Activated gamma-delta T cell treated with anti-CD3 and anti-CD28 coated beads, Interleukin-2, amount 50 U/mL, for 16 hours (primary cell): ENCODE data around the gene UHMK1.
A peak's percentile ranks its signal among the peaks of the same experiment; 100 is the strongest.

ENCODE experiments used
- DNase-seq: peaks from one replicate; pipeline ENCODE4 v3.0.0-alpha.2; 2020; ENCODE audit warnings: low read depth

The UHMK1 gene

DNA sequence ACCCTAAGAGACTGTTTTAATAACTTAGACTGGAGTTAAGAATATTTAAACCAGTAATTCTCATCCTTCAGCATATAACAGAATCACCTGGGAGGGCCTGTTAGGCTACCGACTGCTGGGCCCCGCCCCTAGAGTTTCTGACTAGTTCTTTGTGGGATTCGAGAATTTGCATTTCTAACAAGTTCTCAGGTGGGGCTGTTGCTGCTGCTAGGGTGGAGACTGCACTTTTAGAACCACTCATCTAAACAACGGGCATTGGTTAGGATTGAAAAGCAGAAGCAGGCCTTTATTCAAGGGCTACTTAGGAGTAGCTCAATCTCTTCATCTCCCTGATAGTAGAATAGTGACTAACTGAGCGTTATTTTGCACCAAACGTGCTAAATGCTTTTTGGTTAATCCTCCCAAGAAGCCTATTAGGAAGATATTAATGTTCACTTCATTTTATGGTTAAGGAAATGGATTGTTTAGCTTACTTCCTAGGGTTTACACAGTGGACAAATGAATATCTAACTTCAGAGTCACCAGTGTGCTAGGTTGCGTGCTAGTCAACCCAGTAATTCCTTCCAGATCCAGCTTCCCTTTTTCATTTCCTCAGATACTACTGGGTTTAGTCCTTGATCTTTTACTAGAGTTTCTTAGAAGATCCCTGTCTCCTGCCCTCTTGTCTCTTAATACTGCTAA is 32.8 kb downstream of the UHMK1 start:
- no peak for DNase-seq

DNA sequence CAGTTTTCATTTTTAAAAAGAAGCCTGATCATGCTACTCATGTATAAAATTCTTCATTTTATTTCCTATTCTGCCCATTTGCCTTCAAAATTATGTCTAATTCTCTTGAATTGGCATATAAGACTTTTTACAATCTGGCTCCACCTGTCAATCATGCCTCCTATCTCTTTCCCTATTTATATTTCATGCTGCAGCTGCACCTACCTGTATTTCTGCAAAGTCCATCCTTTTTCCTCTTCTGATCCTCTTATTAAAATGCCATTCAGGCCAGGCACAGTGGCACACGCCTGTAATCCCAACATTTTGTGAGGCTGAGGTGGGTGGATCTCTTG is 33.3 kb downstream of the UHMK1 start:
- DNase-seq = no peak

DNA sequence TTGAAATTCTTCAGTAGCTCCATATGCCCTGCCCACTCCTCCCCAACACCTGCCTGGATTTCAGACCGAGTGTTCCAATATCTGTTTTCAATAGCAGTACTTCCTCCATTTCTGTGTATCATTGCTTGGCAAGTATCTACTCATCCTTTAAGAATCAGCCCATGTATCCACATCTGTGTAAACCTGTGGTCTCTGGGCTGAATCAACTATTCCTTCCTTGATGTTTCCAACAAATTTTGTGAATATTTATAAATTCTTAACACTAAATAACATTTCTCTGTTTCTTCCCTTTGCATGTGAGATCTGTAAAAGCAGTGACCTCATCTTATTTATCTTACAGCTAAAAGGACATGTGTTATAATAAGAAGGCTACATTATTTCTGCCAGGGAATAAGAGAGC is 37.9 kb downstream of the UHMK1 start:
- no peak for DNase-seq

DNA sequence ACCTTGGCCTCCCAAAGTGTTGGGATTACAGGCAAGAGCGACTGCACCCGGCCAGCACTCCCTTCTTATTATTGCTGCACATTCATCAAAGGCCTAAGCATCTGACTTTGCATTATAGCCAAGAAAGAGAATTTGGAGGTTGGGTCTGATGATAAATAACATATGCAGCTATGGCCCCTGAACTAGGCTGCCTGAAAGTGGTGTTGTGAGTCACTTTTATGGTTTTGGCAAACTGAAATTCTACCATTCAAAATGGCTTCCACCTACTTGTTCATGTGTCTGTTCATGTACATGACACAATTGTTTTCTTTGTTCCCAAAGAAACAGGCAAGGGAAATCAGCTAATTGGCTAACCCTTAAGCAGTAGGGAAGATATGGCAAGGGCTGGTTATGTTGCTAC is 38.9 kb downstream of the UHMK1 start:
- DNase-seq = no peak

DNA sequence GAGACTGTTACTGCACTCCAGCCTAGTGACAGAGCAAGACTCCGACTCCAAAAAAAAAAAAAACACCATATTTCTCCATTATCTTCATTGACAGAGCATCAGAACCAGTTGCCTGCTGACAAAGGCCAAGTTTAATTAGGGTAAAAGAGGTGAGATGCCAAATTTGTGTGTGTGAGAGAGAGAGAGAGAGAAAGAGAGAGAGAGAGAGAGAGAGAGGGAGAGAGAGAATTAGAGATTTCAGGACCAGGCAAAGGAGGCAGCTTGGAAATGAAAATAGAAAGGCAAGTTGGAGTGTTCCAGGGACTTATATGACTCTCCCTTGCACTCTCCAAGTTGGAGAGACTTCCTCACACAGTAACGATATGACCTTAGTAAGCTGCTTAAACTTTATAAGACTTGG is 39.6 kb downstream of the UHMK1 start:
- DNase-seq = no peak

DNA sequence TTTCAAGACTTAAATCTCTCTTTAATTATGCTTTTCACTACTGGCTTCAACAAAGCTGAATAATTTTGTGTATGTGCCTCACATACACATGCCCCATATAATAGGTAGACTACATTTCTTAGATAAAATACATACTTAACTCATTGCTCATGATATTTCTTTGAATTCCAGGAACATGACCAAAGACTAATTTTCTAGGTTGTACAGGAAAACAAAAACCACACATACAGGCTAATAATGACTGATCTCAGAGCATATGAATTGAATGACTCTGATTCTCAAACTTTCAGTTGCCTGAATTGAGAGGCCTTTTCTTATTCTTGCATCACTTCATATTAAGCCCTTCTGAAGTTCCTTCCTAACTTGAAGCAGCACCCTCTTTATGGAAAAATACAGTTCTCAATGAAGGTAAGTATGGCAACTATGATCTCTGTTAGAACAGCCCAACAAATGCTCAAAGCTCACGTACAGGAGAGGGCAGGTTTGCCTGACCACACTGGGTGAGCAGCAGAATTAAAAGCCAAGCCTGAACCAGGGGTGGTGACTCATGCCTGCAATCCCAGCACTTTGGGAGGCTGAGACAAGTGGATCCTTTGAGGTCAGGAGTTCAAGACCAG is 41.3 kb downstream of the UHMK1 start:
- DNase-seq = no peak

DNA sequence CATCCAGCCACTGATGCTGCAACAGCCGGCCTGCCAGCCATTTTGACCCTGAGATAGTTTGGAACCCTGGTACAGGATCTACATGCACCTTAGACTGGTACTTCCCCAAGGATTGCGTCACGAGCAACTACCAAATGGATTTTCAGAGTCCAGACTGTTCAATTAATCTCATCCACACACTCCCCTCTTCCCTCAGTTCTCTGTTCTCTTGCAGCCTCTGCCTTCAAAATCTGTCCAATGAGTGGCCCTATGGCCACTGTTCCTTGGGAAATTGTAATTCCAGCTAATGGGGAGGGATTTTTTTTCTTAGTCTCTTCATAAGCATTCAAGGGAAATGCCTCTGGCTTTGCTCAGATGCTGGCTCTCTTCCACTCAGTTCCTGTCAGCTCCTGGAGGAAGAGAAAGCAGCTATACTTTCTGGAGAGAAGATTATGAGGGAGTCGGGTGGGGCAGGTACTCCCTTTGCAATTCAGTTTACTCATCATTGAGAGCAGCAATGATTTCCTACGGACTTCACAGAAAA is 44.1 kb downstream of the UHMK1 start:
- DNase-seq = no peak

DNA sequence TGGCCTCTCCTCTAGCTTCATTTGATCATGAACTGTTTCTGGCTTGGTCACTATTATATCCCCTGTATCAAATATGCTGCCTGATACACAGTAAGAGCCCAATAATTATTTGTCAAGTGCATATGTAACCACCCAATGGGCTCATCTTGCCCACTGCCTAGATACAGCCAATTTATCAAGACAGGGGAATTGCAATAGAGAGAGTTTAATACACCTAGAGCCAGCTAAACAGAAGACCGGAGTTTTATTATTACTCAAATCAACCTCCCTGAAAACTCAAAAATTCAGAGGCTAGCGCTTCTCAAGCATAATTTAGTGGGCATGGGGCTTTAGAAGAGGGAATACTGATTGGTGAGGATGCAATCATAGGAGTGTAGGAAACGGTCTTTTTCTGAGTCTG is 45.6 kb downstream of the UHMK1 start:
- no peak for DNase-seq

DNA sequence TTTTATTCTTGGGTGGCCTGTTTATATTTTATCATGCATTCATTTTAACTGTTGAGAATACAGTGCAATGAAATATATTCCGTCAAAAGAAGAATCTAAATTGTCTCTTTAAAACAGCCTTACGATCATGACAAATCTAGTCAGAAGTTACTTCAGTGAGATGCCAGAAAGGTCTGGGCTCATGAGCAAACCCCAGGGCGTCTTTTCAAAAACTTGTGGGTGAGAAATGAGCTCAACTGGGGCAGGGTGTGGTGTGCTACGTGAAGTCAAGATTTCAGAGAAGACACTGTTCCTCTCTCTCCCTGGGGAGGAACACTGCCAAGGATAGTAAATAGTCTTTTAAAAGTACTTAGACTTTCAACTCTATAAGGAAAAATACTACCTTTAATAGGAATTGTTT is 50.6 kb downstream of the UHMK1 start:
- no peak for DNase-seq

DNA sequence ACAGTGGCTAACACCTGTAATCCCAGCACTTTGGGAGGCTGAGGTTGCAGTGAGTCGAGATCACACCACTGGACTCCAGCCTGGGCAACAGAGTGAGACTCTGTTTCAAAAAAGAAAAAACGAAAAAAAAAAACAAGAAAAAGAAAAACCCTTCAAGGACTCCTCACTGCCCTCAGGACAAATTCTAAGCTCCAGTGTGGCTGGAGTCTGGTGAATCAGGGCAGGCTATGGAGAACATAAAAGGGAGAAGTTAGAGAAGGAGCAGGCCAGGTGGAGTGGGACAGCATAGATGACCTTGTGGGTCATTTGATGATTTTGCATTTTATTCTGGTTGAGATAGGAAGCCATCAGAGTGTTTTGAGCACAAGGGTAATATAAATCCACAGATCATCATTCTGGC is 51.4 kb downstream of the UHMK1 start:
- no peak for DNase-seq

DNA sequence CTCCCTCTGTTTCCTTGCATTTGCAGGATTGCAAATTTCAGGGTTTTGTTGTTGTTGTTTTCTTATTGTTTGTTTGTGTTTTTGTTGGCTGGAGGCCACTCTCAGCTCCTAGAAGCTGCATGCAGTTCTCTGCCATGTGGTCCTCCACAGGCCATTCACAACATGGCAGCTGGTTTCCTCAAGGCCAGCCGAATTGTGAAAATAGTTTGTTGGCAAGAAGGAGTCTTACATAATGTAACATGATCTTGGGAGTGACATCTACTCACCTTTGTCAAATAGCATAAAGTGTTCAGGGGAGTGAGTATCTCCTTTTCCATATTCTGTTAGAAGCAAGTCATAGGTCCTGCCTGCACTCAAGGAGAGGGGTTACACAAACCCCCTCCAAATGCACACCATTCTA is 53.3 kb downstream of the UHMK1 start:
- no peak for DNase-seq

DNA sequence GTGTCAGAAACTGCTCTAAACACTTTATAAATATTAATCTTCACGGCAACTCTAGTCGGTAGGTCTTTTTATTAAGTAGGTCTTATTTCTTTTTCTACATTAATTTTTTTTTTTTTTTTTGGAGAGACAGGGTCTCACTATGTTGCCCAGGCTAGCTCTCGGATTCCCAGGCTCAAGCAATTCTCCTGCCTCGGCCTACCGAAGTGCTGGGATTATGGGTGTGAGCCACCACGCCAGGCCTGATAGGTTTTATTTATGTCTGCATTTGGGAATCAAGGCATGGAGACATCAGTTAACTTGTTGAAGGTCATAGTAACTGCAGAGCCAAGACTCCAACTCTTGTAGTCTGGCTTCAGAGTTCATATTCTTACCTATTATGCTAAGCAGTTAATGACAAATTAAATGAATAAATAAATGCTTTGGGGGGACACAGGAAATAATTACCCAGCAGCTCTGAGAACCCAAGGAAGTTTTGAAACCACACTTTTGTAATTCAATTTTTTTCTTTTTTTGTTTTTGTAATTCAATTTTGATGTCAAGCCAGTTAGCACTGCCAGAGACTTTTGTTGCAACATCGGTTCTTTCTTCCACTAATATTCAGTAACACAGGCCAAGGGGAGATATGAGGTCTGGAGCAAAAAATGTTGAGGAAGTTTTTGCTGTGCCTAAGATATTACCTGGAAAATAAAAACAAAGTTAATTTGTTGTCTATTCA is 54.5 kb downstream of the UHMK1 start:
- no peak for DNase-seq

DNA sequence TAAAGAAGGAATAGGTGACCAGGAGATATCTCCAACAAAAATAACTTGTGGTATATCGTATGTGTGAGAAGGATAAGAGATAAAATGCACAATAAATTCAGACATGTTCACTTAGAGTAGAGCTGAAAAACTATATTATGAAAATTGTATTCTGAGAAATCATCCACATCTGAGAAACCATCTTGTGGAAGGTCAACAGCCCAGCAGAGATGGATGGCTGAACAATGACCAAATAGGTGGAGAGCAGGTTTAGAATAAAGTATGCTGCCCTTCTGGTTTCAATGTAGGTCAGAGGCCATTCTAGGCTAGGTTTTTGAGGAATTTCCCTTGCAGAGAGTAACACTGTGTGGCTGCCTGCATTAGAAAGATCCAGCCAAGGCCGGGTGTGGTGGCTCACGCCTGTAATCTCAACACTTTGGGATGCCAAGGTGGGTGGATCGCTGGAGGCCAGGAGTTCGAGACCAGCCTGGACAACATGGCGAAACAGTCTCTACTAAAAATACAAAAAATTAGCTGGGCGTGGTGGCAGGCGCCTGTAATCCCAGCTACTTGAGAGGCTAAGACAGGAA is 55.1 kb downstream of the UHMK1 start:
- no peak for DNase-seq

DNA sequence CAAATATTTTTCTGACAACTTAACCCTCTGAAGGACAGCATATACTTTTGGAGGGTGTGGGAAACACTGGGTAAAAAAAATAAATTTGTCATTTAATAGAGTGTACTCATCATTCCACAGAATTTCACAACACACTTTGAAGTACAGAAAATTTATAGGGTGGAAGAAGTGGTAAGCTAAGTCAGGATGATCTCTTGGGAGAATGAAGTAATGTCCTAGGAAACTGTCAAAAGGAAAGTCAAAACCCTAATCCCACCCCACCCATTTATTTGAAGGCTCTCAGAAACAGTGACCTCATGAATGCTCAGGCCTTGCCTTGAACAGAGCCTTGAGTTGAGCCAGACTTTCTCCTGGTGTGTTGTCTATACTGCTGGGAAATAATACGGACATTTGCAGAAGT is 56.6 kb downstream of the UHMK1 start:
- no peak for DNase-seq

DNA sequence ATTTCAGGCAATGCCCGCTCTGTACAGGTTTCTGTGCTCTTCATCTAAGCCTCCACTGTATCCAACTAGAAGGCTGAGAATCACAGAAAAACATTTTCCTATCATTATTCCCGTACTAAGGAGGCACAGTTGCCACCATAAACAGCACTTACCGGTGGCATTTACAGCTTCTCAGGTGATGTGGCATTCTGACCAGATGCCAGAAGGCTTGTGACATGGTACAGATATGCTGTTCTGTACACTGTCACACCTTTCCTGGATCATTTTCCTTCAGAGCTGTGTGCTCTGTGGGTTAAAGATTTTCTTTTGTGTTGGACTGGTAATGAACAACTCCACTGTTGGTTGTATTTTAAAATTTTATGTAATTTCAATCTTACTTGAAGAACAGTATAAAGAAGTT is 59.9 kb downstream of the UHMK1 start:
- no peak for DNase-seq

DNA sequence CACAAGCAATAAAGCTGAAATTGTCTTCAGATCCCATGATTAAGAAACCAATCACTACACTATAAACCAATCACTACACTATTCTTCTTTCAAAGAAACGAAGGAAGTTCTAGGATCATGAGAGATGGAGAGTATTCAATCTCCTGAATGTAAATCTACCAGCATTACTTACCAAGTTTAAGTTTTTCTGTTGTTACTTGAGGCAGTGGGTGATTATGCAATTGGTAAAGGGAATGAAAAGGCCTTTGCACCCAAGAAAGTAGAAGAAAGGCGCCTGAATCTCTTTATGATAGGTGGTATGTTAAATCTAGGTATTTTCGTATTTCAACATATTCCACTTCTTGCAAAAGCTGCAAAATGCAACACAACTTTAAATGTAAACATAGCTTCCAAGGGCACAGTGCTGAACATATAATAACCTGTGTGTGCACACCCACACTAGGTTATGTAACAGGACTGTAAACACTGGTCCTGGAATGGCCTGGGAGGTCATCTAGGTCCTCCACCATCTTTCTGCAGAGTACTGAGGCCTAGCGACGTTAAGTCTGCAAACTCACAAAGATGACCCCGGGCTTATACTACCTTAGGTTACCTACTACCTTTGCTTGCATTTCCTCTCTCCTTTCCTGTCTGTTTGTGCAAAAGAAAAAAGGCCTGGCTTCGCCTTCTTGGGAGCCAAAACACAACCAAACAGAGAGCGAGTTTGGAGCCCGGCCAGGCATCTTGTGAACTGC is 62.9 kb downstream of the UHMK1 start:
- DNase-seq = no peak

DNA sequence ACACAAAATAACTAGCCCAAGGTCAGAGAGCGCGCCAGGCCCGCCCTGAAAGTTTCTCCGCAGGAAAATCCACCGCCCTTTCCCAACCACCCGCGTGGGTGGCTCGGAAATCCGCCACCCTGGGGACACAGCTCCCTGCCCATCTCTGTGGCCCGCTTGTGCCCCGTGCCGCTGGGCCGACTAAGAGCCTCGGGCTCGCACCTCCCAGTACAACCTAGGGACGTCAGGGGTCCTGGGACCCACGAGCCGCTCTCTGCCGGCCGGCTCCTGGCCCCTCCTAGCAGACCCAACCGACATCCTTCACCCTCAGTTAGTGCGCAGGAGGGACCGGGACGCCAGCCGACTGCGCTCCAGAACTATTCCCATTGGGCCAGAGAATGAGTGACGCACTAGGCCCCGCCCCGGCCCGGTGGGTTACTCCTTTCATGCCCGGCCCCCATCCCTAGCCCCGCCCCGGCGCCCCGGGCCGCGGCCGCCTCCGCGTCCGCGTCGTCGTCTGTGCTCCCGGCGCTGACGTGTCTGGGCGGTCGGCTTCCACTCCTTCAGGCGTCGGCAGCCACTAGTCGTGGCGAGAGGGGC is 63.5 kb downstream of the UHMK1 start:
- peak; percentile 97 for DNase-seq

DNA sequence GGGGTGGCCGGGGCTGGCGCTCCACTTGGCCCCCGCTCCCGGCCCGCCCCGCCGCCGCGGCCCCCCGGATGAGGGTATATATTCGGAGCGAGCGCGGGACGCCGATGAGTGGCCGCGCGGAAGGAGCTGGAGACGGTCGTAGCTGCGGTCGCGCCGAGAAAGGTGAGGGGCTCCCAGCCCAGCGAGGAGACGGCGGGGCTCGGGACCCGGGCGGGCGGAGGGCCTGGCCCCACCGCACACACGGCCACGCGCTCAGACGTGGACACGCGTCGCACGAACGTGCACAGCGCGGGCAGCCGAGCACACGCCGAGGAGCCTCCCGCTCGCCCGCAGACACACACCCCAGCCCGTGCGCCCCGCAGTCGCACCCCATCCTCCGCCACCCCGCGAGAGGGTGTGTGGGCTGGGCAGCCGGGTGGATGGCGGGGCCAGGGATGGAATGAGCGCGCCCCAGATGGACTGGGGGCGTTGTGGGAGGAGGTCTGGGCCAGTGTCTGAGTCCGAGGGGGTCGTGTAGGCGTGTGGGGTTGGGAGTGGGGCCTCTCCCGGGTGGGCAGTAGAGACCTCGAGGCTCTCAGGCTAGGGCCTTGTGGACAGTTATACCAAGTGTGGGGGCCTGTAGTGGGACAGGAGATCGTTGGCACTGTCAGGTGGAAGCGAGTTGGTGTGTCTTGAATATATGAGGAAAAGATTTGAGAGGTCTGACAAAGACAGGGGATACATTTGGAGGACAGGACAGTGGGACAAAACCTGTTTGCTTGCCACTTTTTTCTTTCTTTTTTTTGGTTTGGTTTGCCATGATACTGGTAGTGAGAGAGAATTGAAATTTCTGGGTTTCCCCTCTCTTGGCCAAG is 64.2 kb downstream of the UHMK1 start, which contains the start of gene UAP1:
Gene UAP1 (plus strand): TSS at position 107 of the 854 bp plus-strand sequence. CDS start 4,347 bp downstream, outside the sequence.
- peak; percentile 3 for DNase-seq

DNA sequence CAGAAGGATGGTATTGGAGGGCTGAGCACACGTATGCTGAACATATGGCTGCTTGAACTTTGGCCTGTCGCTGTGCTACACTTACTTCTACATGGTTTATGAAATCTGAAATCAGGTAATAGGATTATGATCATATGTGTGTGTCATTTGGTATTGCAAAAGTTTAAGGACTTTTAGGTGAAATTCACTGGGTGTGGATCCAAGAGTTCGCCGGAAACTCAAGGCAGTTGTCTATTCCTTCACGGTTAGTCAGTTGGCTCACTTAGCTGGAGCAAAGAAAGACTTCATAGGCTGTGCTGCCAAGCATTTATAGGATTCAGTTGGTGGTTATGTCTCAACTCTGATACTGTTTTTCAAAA is 64.8 kb downstream of the UHMK1 start:
- no peak for DNase-seq

DNA sequence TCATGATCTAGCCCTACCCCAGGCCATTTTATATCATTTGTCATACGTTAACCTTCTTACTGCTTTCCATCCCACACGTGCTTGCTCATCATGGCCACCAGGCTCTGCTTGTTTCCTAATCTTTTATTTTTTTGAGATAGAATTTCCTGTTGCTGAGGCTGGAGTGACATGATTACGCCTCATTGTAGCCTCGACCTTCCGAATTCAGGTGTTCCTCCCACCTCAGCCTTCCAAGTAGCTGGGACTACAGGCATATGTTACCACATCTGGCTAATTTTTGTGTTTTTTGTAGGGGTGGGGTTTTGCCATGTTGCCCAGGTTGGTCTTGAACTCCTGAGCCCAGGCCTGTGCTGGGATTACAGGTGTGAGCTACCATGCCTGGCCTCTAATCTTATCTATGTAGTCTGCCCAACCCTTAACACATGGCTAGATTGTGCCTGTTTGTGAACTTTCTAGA is 67.2 kb downstream of the UHMK1 start:
- no peak for DNase-seq

DNA sequence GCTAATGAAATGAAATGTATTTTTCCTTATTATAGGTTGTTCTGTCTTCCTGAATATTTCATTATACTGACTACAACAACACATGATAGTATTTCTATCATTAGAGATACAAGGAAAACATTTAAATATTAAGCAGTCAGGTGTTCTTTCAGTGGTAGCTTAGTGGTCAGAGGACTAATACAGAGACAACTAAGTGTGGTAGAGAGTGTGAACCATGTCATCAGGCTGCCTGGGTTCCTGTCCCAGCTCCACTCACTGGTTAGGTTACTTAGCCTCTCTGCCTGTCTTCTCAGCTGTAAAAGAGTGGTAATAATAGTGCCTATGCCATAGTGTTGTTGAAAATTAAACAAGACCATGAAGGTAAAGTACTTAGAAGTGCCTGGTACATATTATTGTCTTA is 67.8 kb downstream of the UHMK1 start:
- no peak for DNase-seq
